ES-I3 (cell line): ENCODE measurements around the gene ANKRD39.

Experiments
- H3K36me3 ChIP-seq: 2 replicates; pipeline ENCODE4 v1.6.1; 2013; ENCODE audit warnings: mild to moderate bottlenecking, low read length, control low read depth, moderate library complexity; ENCODE audit not compliant: insufficient read depth
- H3K4me1 ChIP-seq: 2 replicates; pipeline ENCODE4 v1.6.1; 2013; ENCODE audit warnings: mild to moderate bottlenecking, control low read depth, low read length; ENCODE audit not compliant: insufficient read depth
- H3K9ac ChIP-seq: 2 replicates; pipeline ENCODE4 v1.6.1; 2013; ENCODE audit warnings: low read depth, mild to moderate bottlenecking, low read length, moderate library complexity
- H3K9me3 ChIP-seq: 2 replicates; pipeline ENCODE4 v1.6.1; 2013; ENCODE audit warnings: mild to moderate bottlenecking, low read length, moderate library complexity; ENCODE audit not compliant: control insufficient read depth, insufficient read depth

Gene ANKRD39

GRCh38 chr2:96857667-96858372, at the start of gene ANKRD39:
ANKRD39 (minus strand) TSS chr2:96858016; CDS start chr2:96857987, 29 bp downstream.
- H3K9ac ChIP-seq, result peak within 1 kb of the TSS; percentile 85
- peaks cover 4% of the 10 kb centered on the region; the same call in 1 of the 2 replicates for H3K36me3 ChIP-seq
- no peaks in the 10 kb centered on the region for H3K9me3 ChIP-seq
- H3K4me1 ChIP-seq, result peaks cover 10% of the 10 kb centered on the region

GRCh38 chr2:96906729-96907114, 48.9 kb upstream of the ANKRD39 start:
- no peaks in the 10 kb centered on the region for H3K9me3 ChIP-seq
- no peaks in the 10 kb centered on the region for H3K36me3 ChIP-seq
- no peak overlapping the region for H3K9ac ChIP-seq
- H3K4me1 ChIP-seq, result peaks cover 18% of the 10 kb centered on the region; the same call in 1 of the 2 replicates

GRCh38 chr2:96903815-96904214, 46.0 kb upstream of the ANKRD39 start:
- Histone ChIP-seq H3K9me3 (no peaks in the 10 kb centered on the region), H3K4me1 (peaks cover 17% of the 10 kb centered on the region; the same call in 1 of the 2 replicates), H3K9ac (no peak overlapping the region), H3K36me3 (no peaks in the 10 kb centered on the region)

- Histone ChIP-seq H3K9ac (no peak overlapping the region), H3K4me1 (peaks cover 17% of the 10 kb centered on the region; the same call in 1 of the 2 replicates), H3K36me3 (no peaks in the 10 kb centered on the region), H3K9me3 (no peaks in the 10 kb centered on the region)
These were observed 45.5 kb upstream of the ANKRD39 start for GRCh38 chr2:96903318-96903717.

GRCh38 chr2:96900237-96900636, 42.4 kb upstream of the ANKRD39 start:
- Histone ChIP-seq H3K36me3 (no peaks in the 10 kb centered on the region), H3K4me1 (peaks cover 13% of the 10 kb centered on the region; the same call in 1 of the 2 replicates), H3K9me3 (no peaks in the 10 kb centered on the region), H3K9ac (no peak overlapping the region)

- Histone ChIP-seq H3K9ac (no peak overlapping the region), H3K36me3 (no peaks in the 10 kb centered on the region), H3K4me1 (peaks cover 18% of the 10 kb centered on the region), H3K9me3 (no peaks in the 10 kb centered on the region)
These were observed 41.6 kb upstream of the ANKRD39 start for GRCh38 chr2:96899413-96899741.

- Histone ChIP-seq H3K36me3 (no peaks in the 10 kb centered on the region), H3K4me1 (peaks cover 18% of the 10 kb centered on the region)
These were observed 41.0 kb upstream of the ANKRD39 start for GRCh38 chr2:96898641-96899412.

GRCh38 chr2:96898135-96898505, 40.3 kb upstream of the ANKRD39 start:
- Histone ChIP-seq H3K36me3 (no peaks in the 10 kb centered on the region), H3K4me1 (peaks cover 18% of the 10 kb centered on the region), H3K9me3 (no peaks in the 10 kb centered on the region), H3K9ac (no peak overlapping the region)

More at GRCh38 chr2:96898641-96899412, 41.0 kb upstream of the ANKRD39 start:
- H3K9ac ChIP-seq, result no peak overlapping the region
- H3K9me3 ChIP-seq, result no peaks in the 10 kb centered on the region

- Histone ChIP-seq H3K9me3 (no peaks in the 10 kb centered on the region), H3K4me1 (peaks cover 18% of the 10 kb centered on the region)
These were observed 39.8 kb upstream of the ANKRD39 start for GRCh38 chr2:96897491-96898134.

GRCh38 chr2:96895746-96896651, 38.2 kb upstream of the ANKRD39 start:
- H3K4me1 ChIP-seq, result peaks cover 26% of the 10 kb centered on the region
- no peak overlapping the region for H3K9ac ChIP-seq
- no peaks in the 10 kb centered on the region; the same call in 1 of the 2 replicates for H3K36me3 ChIP-seq
- H3K9me3 ChIP-seq, result no peaks in the 10 kb centered on the region; the same call in 1 of the 2 replicates

More at GRCh38 chr2:96897491-96898134, 39.8 kb upstream of the ANKRD39 start:
- H3K9ac ChIP-seq, result no peak overlapping the region
- no peaks in the 10 kb centered on the region for H3K36me3 ChIP-seq

- peaks cover 32% of the 10 kb centered on the region for H3K4me1 ChIP-seq
- no peak overlapping the region for H3K9ac ChIP-seq
- no peaks in the 10 kb centered on the region; the same call in 1 of the 2 replicates for H3K36me3 ChIP-seq
- H3K9me3 ChIP-seq, result no peaks in the 10 kb centered on the region; the same call in 1 of the 2 replicates
These were observed 37.4 kb upstream of the ANKRD39 start for GRCh38 chr2:96895032-96895745.

- Histone ChIP-seq H3K36me3 (no peaks in the 10 kb centered on the region; the same call in 1 of the 2 replicates), H3K4me1 (peaks cover 32% of the 10 kb centered on the region), H3K9ac (no peak overlapping the region), H3K9me3 (no peaks in the 10 kb centered on the region; the same call in 1 of the 2 replicates)
These were observed 36.3 kb upstream of the ANKRD39 start for GRCh38 chr2:96894151-96894531.
